HUES64 (cell line): ENCODE measurements around the gene AACS.
"Not testable (repeated sequence)": the region's sequence is repeated elsewhere in the genome, so short reads cannot be mapped to it uniquely, and the experiment has no call there.

Source experiments
- H3K27ac ChIP-seq: 2 replicates; pipeline ENCODE4 v1.7.0; 2013; ENCODE audit warnings: low read depth, low read length, inconsistent platforms
- H3K27me3 ChIP-seq: 2 replicates; pipeline ENCODE4 v1.6.1; 2013; ENCODE audit warnings: mild to moderate bottlenecking, low read length; ENCODE audit not compliant: insufficient read depth
- H3K36me3 ChIP-seq: 2 replicates; pipeline ENCODE4 v1.6.1; 2013; ENCODE audit warnings: mild to moderate bottlenecking, low read length; ENCODE audit not compliant: insufficient read depth
- H3K4me1 ChIP-seq: 2 replicates; pipeline ENCODE4 v1.6.1; 2013; ENCODE audit warnings: mild to moderate bottlenecking, low read length, moderate library complexity; ENCODE audit not compliant: insufficient read depth
- H3K4me3 ChIP-seq: 2 replicates; pipeline ENCODE4 v1.5.1; 2013; ENCODE audit warnings: mild to moderate bottlenecking, low read length, moderate library complexity
- H3K9ac ChIP-seq: 2 replicates; pipeline ENCODE4 v1.6.1; 2013; ENCODE audit warnings: mild to moderate bottlenecking, low read depth, low read length
- H3K9me3 ChIP-seq: 2 replicates; pipeline ENCODE4 v1.6.1; 2013; ENCODE audit warnings: low read depth, low read length; ENCODE audit not compliant: insufficient read depth
- WGBS: fragments of 150-250, 120-280 bp; methylation state at CpG from one replicate; pipeline ENCODE4 v1.1.7; 2013; ENCODE audit warnings: missing lambda C conversion rate; 5-methylcytosine and 5-hydroxymethylcytosine counted together

Gene AACS

DNA sequence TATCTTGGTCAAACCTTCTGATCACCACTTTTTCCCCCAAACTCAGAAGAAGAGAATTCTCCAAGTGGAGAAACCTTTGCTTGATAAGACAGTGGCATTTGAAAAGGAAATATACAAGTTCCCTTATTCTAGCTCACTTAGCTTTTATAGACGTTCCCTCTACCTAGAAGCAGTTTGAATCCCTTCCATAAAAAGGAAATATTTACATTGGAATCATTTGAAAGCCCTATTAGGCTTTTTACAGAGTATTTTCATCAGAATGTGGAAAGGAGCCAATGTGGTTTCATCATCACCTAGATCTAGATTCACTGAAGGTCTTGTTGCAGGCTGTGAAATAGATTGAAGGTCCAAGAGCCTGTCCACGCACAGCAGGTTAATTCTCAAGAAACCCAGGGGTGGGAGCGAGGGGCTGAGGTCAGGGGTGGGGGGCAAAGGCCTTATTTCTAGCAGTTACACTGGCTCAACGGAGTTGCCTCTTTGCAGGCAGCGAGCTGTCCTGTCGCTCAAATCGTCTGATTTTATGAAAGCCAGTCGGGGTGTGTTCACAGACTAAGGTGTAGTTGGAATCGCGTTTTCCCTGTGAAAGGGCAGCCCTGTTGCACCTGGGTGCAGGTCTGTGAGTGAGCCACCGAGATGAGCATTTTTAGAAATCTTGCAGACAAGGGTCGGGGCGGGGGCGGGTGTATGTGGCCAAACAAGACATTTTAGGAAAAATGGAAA lies 45.6 kb downstream of the AACS start:
- 94% methylated on average over 14 of the region's 14 CpGs for WGBS
- no peaks in the 10 kb centered on the region for H3K9me3 ChIP-seq
- peaks cover 52% of the 10 kb centered on the region for H3K36me3 ChIP-seq
- no peak overlapping the region for H3K27ac ChIP-seq
- no peaks in the 10 kb centered on the region for H3K4me1 ChIP-seq
- no peak overlapping the region for H3K9ac ChIP-seq
- H3K27me3 ChIP-seq: no peaks in the 10 kb centered on the region
- H3K4me3 ChIP-seq: no peak overlapping the region

DNA sequence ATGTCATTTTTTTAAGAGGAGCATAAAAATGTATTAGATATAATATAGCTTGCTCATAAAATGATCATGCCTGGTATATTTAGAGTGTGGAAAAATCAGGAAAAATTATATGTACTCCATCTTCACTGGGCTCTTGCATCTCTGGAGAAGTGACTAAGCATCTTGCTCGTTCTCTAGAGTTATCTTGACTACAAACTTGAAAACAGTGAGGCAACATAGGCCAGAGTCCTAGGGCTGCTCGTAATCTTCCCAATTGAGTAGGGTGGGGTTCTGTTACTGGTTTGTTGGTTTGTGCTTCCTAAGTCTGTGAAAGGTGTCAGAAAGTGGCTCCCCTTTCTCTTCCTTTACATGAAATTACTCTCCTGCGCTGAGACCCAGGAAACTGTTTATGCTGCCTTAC lies 46.2 kb downstream of the AACS start:
- 85% methylated on average over 3 of the region's 3 CpGs for WGBS
- Histone ChIP-seq H3K9ac (no peak overlapping the region), H3K27ac (no peak overlapping the region), H3K36me3 (peaks cover 56% of the 10 kb centered on the region), H3K4me3 (no peak overlapping the region), H3K9me3 (no peaks in the 10 kb centered on the region), H3K4me1 (no peaks in the 10 kb centered on the region), H3K27me3 (no peaks in the 10 kb centered on the region)

DNA sequence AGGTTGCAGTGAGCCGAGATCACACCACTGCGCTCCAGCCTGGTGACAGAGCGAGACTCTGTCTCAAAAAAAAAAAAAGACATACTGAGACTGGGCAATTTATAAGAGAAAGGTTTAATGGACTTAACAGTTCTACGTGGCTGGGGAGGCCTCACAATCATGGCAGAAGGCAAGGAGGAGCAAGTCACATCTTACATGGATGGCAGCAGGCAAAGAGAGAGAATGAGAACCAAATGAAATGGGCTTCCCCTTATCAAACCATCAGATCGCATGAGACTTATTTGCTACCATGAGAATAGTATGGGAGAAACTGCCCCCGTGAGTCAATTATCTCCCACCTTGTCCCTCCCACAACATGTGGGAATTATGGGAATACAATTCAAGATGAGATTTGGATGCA lies 47.4 kb downstream of the AACS start:
- H3K9ac ChIP-seq, H3K9me3 ChIP-seq, H3K27ac ChIP-seq, H3K27me3 ChIP-seq, H3K4me3 ChIP-seq, H3K4me1 ChIP-seq: not testable (repeated sequence)
- peaks cover 48% of the 10 kb centered on the region for H3K36me3 ChIP-seq
- 94% methylated on average over 4 of the region's 6 CpGs for WGBS

DNA sequence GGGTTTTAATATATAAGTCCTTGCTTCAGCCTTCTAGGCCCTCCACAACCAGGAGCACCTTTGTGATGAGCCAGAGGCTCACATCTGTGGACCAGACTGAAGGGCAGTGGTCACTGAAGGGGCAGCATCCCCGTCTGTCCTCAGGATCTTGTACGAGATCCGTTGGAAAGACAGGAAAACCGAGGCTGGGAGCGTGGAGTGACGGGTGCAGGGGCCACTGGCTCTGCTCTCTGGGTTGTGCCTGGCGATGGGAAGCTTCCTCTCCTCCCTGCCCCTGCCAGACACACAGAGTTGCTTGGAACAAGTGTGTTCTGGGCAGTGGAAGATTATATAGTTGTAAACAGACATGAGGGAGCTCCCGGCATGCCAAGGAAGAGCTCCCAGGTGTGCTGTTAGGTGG lies 48.0 kb downstream of the AACS start:
- Histone ChIP-seq H3K4me3 (no peak overlapping the region), H3K36me3 (peaks cover 50% of the 10 kb centered on the region), H3K4me1 (no peaks in the 10 kb centered on the region), H3K27ac (no peak overlapping the region), H3K9ac (no peak overlapping the region; the same call in 1 of the 2 replicates), H3K9me3 (no peaks in the 10 kb centered on the region), H3K27me3 (no peaks in the 10 kb centered on the region)
- 98% methylated on average over 8 of the region's 8 CpGs for WGBS

- 78% methylated on average over 8 of the region's 9 CpGs for WGBS
- H3K4me1 ChIP-seq: no peaks in the 10 kb centered on the region
- peaks cover 54% of the 10 kb centered on the region for H3K36me3 ChIP-seq
- H3K9ac ChIP-seq: no peak overlapping the region
- no peaks in the 10 kb centered on the region for H3K27me3 ChIP-seq
- H3K9me3 ChIP-seq: no peaks in the 10 kb centered on the region
- H3K27ac ChIP-seq: no peak overlapping the region
- no peak overlapping the region for H3K4me3 ChIP-seq
Observed at GRCh38 chr12:125113789-125114188, 48.6 kb downstream of the AACS start.

DNA sequence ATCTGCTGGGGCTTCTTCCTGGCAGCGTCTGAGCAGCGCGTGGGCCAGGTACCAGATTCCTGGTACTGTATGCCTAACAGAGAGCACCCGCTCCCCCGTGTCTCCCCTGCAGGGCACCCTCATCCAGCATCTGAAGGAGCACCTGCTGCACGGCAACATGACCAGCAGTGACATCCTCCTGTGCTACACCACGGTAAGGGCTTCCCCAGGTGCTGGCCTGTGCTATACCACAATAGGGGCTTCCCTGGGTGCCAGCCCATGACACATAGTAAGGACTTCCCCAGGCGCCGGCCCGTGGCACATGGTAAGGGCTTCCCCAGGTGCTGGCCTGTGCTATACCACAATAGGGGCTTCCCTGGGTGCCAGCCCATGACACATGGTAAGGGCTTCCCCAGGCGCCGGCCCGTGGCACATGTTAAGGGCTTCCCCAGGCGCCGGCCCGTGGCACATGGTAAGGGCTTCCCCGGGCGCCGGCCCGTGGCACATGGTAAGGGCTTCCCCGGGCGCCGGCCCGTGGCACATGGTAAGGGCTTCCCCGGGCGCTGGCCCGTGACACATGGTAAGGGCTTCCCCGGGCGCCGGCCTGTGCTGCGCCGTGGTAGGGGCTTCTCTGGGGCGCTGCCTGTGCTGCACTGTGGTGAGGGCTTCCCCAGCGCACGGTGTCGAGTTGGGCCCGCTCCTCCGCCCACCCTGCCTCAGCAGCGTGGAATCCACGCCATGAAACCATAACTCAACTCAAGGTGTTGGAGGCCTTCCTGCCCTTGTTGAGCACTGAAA lies 49.3 kb downstream of the AACS start:
- Histone ChIP-seq H3K36me3 (peaks cover 54% of the 10 kb centered on the region), H3K9ac (no peak overlapping the region), H3K27ac (no peak overlapping the region), H3K4me1 (no peaks in the 10 kb centered on the region), H3K27me3 (no peaks in the 10 kb centered on the region), H3K9me3 (no peaks in the 10 kb centered on the region), H3K4me3 (no peak overlapping the region)
- 95% methylated on average over 40 of the region's 40 CpGs for WGBS

- WGBS: 95% methylated on average over 12 of the region's 12 CpGs
- no peak overlapping the region for H3K4me3 ChIP-seq
- H3K9me3 ChIP-seq: no peaks in the 10 kb centered on the region
- H3K4me1 ChIP-seq: no peaks in the 10 kb centered on the region
- no peak overlapping the region for H3K27ac ChIP-seq
- no peak overlapping the region for H3K9ac ChIP-seq
- H3K27me3 ChIP-seq: no peaks in the 10 kb centered on the region
- H3K36me3 ChIP-seq: peaks cover 47% of the 10 kb centered on the region
Observed at GRCh38 chr12:125120566-125120965, 55.3 kb downstream of the AACS start.

- no peaks in the 10 kb centered on the region for H3K27me3 ChIP-seq
Observed at GRCh38 chr12:125121106-125121505, 55.9 kb downstream of the AACS start.

GRCh38 chr12:125122668-125123067 lies 57.4 kb downstream of the AACS start:
- no peaks in the 10 kb centered on the region for H3K9me3 ChIP-seq
- no peaks in the 10 kb centered on the region for H3K27me3 ChIP-seq
- H3K9ac ChIP-seq: no peak overlapping the region
- no peak overlapping the region for H3K27ac ChIP-seq
- H3K36me3 ChIP-seq: peaks cover 41% of the 10 kb centered on the region
- 90% methylated on average over 14 of the region's 14 CpGs for WGBS
- no peaks in the 10 kb centered on the region for H3K4me1 ChIP-seq
- no peak overlapping the region for H3K4me3 ChIP-seq

More at GRCh38 chr12:125121106-125121505, 55.9 kb downstream of the AACS start:
- no peak overlapping the region for H3K4me3 ChIP-seq
- H3K27ac ChIP-seq: no peak overlapping the region
- no peaks in the 10 kb centered on the region for H3K9me3 ChIP-seq
- H3K36me3 ChIP-seq: peaks cover 43% of the 10 kb centered on the region
- no peak overlapping the region for H3K9ac ChIP-seq
- H3K4me1 ChIP-seq: no peaks in the 10 kb centered on the region
- 95% methylated on average over 14 of the region's 14 CpGs for WGBS

- Histone ChIP-seq H3K36me3 (peaks cover 23% of the 10 kb centered on the region), H3K27ac (no peak overlapping the region)
- 96% methylated on average over 11 of the region's 11 CpGs for WGBS
Observed at GRCh38 chr12:125124320-125124966, 59.2 kb downstream of the AACS start.

DNA sequence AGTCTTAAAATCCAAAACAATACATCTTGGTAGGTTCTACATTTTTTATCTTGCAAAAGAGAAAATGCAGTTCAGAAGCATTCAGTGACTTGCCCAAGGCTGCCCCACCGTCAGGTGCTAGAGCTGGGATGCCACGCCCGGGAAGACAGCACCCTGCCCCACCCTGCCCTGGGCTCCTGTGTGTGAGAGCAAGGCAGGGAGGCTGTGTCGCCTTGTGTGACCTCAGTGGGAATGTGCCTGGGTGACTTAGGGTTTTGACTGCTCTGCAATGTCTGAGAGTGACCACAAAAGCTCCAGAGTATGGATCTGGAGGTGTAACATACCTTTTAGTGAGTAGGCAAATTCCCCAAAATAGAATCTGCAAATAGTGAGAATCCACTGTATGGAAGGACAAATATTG lies 60.0 kb downstream of the AACS start:
- H3K36me3 ChIP-seq: peaks cover 25% of the 10 kb centered on the region
- no peak overlapping the region for H3K9ac ChIP-seq
- no peak overlapping the region for H3K27ac ChIP-seq
- 95% methylated on average over 4 of the region's 4 CpGs for WGBS
- no peaks in the 10 kb centered on the region for H3K9me3 ChIP-seq
- H3K4me3 ChIP-seq: no peak overlapping the region
- no peaks in the 10 kb centered on the region for H3K4me1 ChIP-seq
- no peaks in the 10 kb centered on the region for H3K27me3 ChIP-seq

More at GRCh38 chr12:125124320-125124966, 59.2 kb downstream of the AACS start:
- no peaks in the 10 kb centered on the region for H3K4me1 ChIP-seq
- no peak overlapping the region for H3K9ac ChIP-seq
- H3K4me3 ChIP-seq: no peak overlapping the region
- H3K27me3 ChIP-seq: no peaks in the 10 kb centered on the region
- H3K9me3 ChIP-seq: no peaks in the 10 kb centered on the region
